HEK293 (cell line): ENCODE data around the gene CDKL5.
A peak's percentile ranks its signal among the peaks of the same experiment; 100 is the strongest.

Source experiments
- AEBP2 ChIP-seq: fragments of 450-650 bp; formaldehyde crosslinking; IDR thresholded peaks from 2 replicates; pipeline ENCODE4 v1.5.1; 2016; ENCODE audit warnings: missing biosample characterization, missing genetic modification characterization, borderline replicate concordance
- ATF2 ChIP-seq: fragments of 450-650 bp; formaldehyde crosslinking; IDR thresholded peaks from 2 replicates; pipeline ENCODE4 v1.5.1; 2016; ENCODE audit warnings: missing biosample characterization, missing genetic modification characterization, low read depth
- BCL11A ChIP-seq: fragments of 450-650 bp; formaldehyde crosslinking; IDR thresholded peaks from 2 replicates; pipeline ENCODE4 v1.5.1; 2016; ENCODE audit warnings: low read depth, missing biosample characterization, missing genetic modification characterization
- BCL11B ChIP-seq: fragments of 450-650 bp; formaldehyde crosslinking; IDR thresholded peaks from 2 replicates; pipeline ENCODE4 v1.5.1; 2016; ENCODE audit warnings: low read depth, missing biosample characterization, missing genetic modification characterization
- GLI2 ChIP-seq: fragments of 450-650 bp; formaldehyde crosslinking; IDR thresholded peaks from 2 replicates; pipeline ENCODE4; 2017; ENCODE audit warnings: missing biosample characterization, missing genetic modification characterization, low read depth, borderline replicate concordance
- GLIS1 ChIP-seq: fragments of 450-650 bp; formaldehyde crosslinking; IDR thresholded peaks from 2 replicates; pipeline ENCODE4 v1.5.1; 2016; ENCODE audit warnings: missing biosample characterization, missing genetic modification characterization
- PATZ1 ChIP-seq: fragments of 450-650 bp; formaldehyde crosslinking; IDR thresholded peaks from 2 replicates; pipeline ENCODE4 v1.5.1; 2016; ENCODE audit warnings: missing biosample characterization, missing genetic modification characterization
- REST ChIP-seq: fragments of 450-650 bp; formaldehyde crosslinking; IDR thresholded peaks from 2 replicates; pipeline ENCODE4 v1.5.1; 2016; ENCODE audit warnings: missing biosample characterization, missing genetic modification characterization
- SCRT1 ChIP-seq: fragments of 450-650 bp; formaldehyde crosslinking; IDR thresholded peaks from 2 replicates; pipeline ENCODE4 v1.5.1; 2016; ENCODE audit warnings: missing biosample characterization, missing genetic modification characterization, borderline replicate concordance
- ZBTB49 ChIP-seq: fragments of 450-650 bp; formaldehyde crosslinking; IDR thresholded peaks from 2 replicates; pipeline ENCODE4 v1.5.1; 2016; ENCODE audit warnings: missing biosample characterization, missing genetic modification characterization, low read depth
- ZFP41 ChIP-seq: fragments of 450-650 bp; formaldehyde crosslinking; IDR thresholded peaks from 2 replicates; pipeline ENCODE4 v1.5.1; 2016; ENCODE audit warnings: missing biosample characterization, missing genetic modification characterization, borderline replicate concordance
- ZFP69B ChIP-seq: fragments of 450-650 bp; formaldehyde crosslinking; IDR thresholded peaks from 2 replicates; pipeline ENCODE4 v1.5.1; 2016; ENCODE audit warnings: missing biosample characterization, missing genetic modification characterization
- ZNF148 ChIP-seq: fragments of 450-650 bp; formaldehyde crosslinking; IDR thresholded peaks from 2 replicates; pipeline ENCODE4 v1.5.0; 2017; ENCODE audit warnings: missing biosample characterization, missing genetic modification characterization, borderline replicate concordance
- ZNF155 ChIP-seq: fragments of 450-650 bp; formaldehyde crosslinking; IDR thresholded peaks from 2 replicates; pipeline ENCODE4 v1.5.1; 2016; ENCODE audit warnings: missing biosample characterization, missing genetic modification characterization
- ZNF223 ChIP-seq: fragments of 450-650 bp; formaldehyde crosslinking; IDR thresholded peaks from 2 replicates; pipeline ENCODE4 v1.5.1; 2016; ENCODE audit warnings: missing biosample characterization, missing genetic modification characterization
- ZNF248 ChIP-seq: fragments of 450-650 bp; formaldehyde crosslinking; IDR thresholded peaks from 2 replicates; pipeline ENCODE4 v1.5.1; 2017; ENCODE audit warnings: missing biosample characterization, missing genetic modification characterization
- ZNF391 ChIP-seq: fragments of 450-650 bp; formaldehyde crosslinking; IDR thresholded peaks from 2 replicates; pipeline ENCODE4 v1.5.1; 2016; ENCODE audit warnings: low read depth, missing biosample characterization, missing genetic modification characterization, borderline replicate concordance
- ZNF510 ChIP-seq: fragments of 450-650 bp; formaldehyde crosslinking; IDR thresholded peaks from 2 replicates; pipeline ENCODE4 v1.5.1; 2018; ENCODE audit warnings: mild to moderate bottlenecking, missing genetic modification characterization, missing biosample characterization; ENCODE audit not compliant: insufficient replicate concordance
- ZNF610 ChIP-seq: fragments of 450-650 bp; formaldehyde crosslinking; IDR thresholded peaks from 2 replicates; pipeline ENCODE4 v1.5.1; 2016; ENCODE audit warnings: missing biosample characterization, missing genetic modification characterization, borderline replicate concordance
- ZNF621 ChIP-seq: fragments of 450-650 bp; formaldehyde crosslinking; IDR thresholded peaks from 2 replicates; pipeline ENCODE4 v1.5.1; 2017; ENCODE audit warnings: missing biosample characterization, missing genetic modification characterization
- ZNF623 ChIP-seq: fragments of 450-650 bp; formaldehyde crosslinking; IDR thresholded peaks from 2 replicates; pipeline ENCODE4 v1.5.1; 2016; ENCODE audit warnings: missing biosample characterization, missing genetic modification characterization
- ZNF658 ChIP-seq: fragments of 450-650 bp; formaldehyde crosslinking; IDR thresholded peaks from 2 replicates; pipeline ENCODE4; 2016; ENCODE audit warnings: missing biosample characterization, missing genetic modification characterization
- ZNF664 ChIP-seq: fragments of 450-650 bp; formaldehyde crosslinking; IDR thresholded peaks from 2 replicates; pipeline ENCODE4 v1.5.1; 2016; ENCODE audit warnings: missing biosample characterization, missing genetic modification characterization
- ZNF701 ChIP-seq: fragments of 450-650 bp; formaldehyde crosslinking; IDR thresholded peaks from 2 replicates; pipeline ENCODE4 v1.5.1; 2016; ENCODE audit warnings: missing biosample characterization, missing genetic modification characterization
- ZNF747 ChIP-seq: fragments of 450-650 bp; formaldehyde crosslinking; IDR thresholded peaks from 2 replicates; pipeline ENCODE4 v1.5.1; 2016; ENCODE audit warnings: missing biosample characterization, missing genetic modification characterization
- ZNF76 ChIP-seq: fragments of 450-650 bp; formaldehyde crosslinking; IDR thresholded peaks from 2 replicates; pipeline ENCODE4; 2016; ENCODE audit warnings: low read depth, missing biosample characterization, missing genetic modification characterization, borderline replicate concordance

The CDKL5 gene

GRCh38 chrX:18424482-18425198 lies 768 bp upstream of the CDKL5 start (continued):
- TF ChIP-seq ZNF701 (tag by site-specific recombination) (no peak), ZNF664 (tag by site-specific recombination) (no peak), ATF2 (tag by site-specific recombination) (no peak; the same call in 1 of the 2 replicates), ZNF148 (tag by site-specific recombination) (no peak), ZNF658 (tag by site-specific recombination) (no peak), BCL11B (tag by site-specific recombination) (no peak), ZFP41 (no peak), ZNF223 (tag by site-specific recombination) (no peak), BCL11A (tag by site-specific recombination) (no peak), GLIS1 (tag by site-specific recombination) (no peak; the same call in none of the 2 replicates), ZFP69B (tag by site-specific recombination) (no peak), AEBP2 (tag by site-specific recombination) (no peak), ZNF621 (tag by site-specific recombination) (no peak), GLI2 (tag by site-specific recombination) (no peak), ZNF155 (tag by site-specific recombination) (no peak), ZNF76 (tag by site-specific recombination) (no peak), ZNF248 (tag by site-specific recombination) (no peak), PATZ1 (tag by site-specific recombination) (peak; percentile 74), ZNF510 (no peak), ZBTB49 (no peak), ZNF623 (no peak), SCRT1 (peak; percentile 91), ZNF391 (no peak), REST (tag by site-specific recombination) (no peak), ZNF610 (no peak), ZNF747 (tag by site-specific recombination) (no peak)
